HAP-1 (cell line): ENCODE results near the gene FBLN2.

Source experiments
- DNase-seq, 2 experiments: peaks; one replicate each; pipeline ENCODE4 v3.0.0-alpha.2; 2016 to 2020; ENCODE audit warnings: low spot score in 2 of 2
- H3K27me3 ChIP-seq: fragments of 250-450 bp; sonication (Bioruptor Pico); 2 replicates; pipeline ENCODE4 v1.5.1; 2020; ENCODE audit warnings: low read depth, mild to moderate bottlenecking, moderate library complexity
- H3K36me3 ChIP-seq: fragments of 250-450 bp; sonication (Bioruptor Pico); replicated peaks from 2 replicates; pipeline ENCODE4 v1.5.1; 2020; ENCODE audit warnings: mild to moderate bottlenecking
- H3K4me1 ChIP-seq: fragments of 250-450 bp; sonication (Bioruptor Pico); 2 replicates; pipeline ENCODE4 v1.5.1; 2020; ENCODE audit warnings: mild to moderate bottlenecking
- H3K4me3 ChIP-seq: fragments of 250-450 bp; sonication (Bioruptor Pico); 2 replicates; pipeline ENCODE4 v1.5.1; 2020; ENCODE audit warnings: mild to moderate bottlenecking, moderate library complexity
- H3K9me3 ChIP-seq: fragments of 250-450 bp; sonication (Bioruptor Pico); 2 replicates; pipeline ENCODE4 v1.5.1; 2020; ENCODE audit warnings: mild to moderate bottlenecking, moderate library complexity
- in situ Hi-C: fragments of 300-500 bp; cut with MboI; formaldehyde crosslinking; loops from 3 replicates; pipeline ENCODE4 v1.14.3; 2020; ENCODE audit warnings: low sequenced_read_pairs, inconsistent platforms, mixed read lengths

The FBLN2 gene

DNA sequence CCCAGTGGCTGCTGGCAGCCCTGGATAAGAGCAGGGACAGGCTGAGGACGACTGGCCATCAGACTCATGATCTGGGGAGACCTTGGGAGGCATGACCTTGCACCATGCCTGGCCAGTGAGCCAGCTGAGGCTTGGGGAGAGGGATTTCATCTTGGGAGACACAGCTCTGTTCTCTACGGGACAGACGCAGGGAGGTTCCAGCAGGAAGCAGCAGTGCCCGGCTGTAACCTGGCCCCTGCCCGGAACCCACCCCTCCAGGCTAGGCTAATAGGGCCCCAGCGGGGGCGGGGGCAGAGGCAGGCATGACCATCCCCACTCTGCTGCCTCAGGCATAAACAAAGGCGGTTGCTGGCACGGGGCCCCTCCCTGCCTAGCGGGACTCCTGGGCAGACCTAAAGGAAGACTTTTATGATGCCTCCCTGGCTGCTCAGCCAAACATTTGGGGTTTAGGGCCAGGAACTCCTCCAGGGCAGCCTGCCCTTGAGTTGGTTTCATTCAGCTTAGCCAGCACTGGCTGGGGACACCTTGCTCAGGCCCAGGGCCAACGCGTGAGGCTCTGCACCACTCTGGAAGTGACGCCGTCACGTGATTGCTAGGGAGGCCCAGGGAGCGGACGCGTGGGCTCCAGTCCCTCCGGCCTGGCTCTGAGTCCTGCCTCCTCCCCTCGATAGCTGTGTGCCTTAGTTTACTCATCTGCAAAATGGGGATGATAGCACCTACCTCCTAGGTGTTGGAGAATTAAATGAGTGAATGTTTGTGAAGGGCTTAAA, 41.2 kb upstream of the FBLN2 start:
- Histone ChIP-seq H3K27me3 (no peaks in the 10 kb centered on the region), H3K4me1 (no peaks in the 10 kb centered on the region), H3K36me3 (no peaks in the 10 kb centered on the region), H3K4me3 (no peak overlapping the region), H3K9me3 (no peaks in the 10 kb centered on the region)
- in situ Hi-C loops, result no loop called here
- peak in 1 of 2 experiments; percentile 37 for DNase-seq

GRCh38 chr3:13508496-13508895, 40.4 kb upstream of the FBLN2 start:
- DNase-seq, result no peak
- Histone ChIP-seq H3K36me3 (no peaks in the 10 kb centered on the region), H3K9me3 (no peaks in the 10 kb centered on the region), H3K4me3 (no peak overlapping the region), H3K4me1 (0 out of 2 replicates have a peak, but pooled peaks cover 3% of the 10 kb centered on the region), H3K27me3 (no peaks in the 10 kb centered on the region)
- in situ Hi-C loops, result no loop called here

DNA sequence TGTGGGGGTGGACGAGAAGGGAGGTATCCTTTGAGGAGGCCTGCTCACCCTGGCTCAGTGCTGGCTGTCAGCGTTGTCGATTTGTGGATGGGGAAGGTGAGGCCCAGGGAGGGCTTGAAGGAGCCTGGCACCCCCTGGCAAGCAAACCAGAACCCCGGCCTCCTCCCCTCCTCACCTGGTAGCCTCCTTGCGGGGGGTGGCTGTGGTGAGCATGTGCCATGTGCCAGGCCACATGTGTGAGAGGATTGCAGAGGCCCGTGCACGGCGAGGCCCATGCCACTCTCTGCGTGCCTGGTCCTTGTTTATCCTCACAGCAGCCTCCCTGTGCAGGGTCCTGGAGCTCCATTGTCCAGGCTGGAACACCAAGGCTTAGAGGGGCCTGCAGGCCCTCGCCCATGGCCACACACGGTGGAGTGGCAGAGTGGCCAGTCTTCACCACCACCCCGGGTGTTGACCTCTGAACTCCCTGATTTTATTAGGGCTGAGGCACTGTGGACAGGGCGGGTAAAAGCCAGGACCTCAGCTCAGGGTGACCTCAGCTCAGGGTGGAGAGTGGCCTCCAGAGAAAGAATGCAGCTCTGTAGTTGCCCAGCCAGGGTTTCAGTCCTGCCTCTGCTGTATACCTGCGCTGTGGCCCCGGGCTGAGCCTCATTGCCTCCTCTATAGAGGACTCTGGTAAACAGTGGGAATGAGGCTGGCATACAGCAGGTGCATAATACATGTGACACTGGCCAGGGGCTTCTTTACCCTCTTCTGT, 39.7 kb upstream of the FBLN2 start:
- H3K4me1 ChIP-seq, result 0 out of 2 replicates have a peak, but pooled peaks cover 3% of the 10 kb centered on the region
- in situ Hi-C loops, result no loop called here
- no peaks in the 10 kb centered on the region for H3K36me3 ChIP-seq
- peaks cover 3% of the 10 kb centered on the region; the same call in 1 of the 2 replicates for H3K27me3 ChIP-seq
- DNase-seq, result no peak
- no peak overlapping the region for H3K4me3 ChIP-seq
- no peaks in the 10 kb centered on the region for H3K9me3 ChIP-seq

DNA sequence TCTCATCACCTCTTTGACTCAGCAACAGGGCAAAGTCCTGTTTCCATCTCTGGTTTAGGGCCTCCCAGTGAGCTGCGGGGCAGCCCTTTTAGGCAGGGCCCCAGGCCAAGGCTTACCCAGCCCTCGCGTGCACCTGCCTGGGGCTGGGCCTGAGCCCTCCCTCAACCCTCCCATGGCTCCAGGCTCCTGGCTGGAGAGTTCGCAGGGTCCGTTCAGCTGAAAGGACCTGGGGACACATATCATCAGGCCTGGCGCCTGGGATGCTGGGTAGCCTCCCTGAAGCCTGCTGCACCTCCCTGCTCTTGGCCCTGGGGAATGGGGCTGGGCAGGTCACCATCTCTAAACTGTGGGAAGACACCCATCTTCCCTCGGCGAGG, 39.1 kb upstream of the FBLN2 start:
- 0 out of 2 replicates have a peak, but pooled peaks cover 3% of the 10 kb centered on the region for H3K4me1 ChIP-seq
- H3K27me3 ChIP-seq, result peaks cover 5% of the 10 kb centered on the region; the same call in 1 of the 2 replicates
- in situ Hi-C loops, result no loop called here

DNA sequence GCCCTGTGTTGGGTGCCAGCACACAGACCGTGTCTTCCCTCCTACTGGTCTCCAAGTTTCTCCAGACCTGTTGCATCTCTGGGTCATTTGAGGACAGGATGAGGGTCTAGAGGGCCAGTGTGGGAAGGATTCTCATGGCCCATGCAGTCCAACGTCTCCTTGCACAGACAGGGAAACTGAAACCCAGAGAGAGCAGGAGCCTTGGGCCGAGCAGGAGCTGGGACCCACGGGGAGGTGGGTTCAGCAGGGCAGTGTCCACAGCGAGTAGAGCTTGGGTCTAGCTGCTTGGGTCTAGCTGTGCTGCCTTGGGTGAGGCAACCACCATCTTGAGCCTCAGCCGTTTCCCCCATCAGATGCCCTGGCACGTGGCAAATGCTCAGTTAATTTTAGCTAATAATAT, 36.5 kb upstream of the FBLN2 start:
- H3K36me3 ChIP-seq, result no peaks in the 10 kb centered on the region
- in situ Hi-C loops, result no loop called here
- no peak overlapping the region for H3K4me3 ChIP-seq
- peaks cover 8% of the 10 kb centered on the region; the same call in 1 of the 2 replicates for H3K27me3 ChIP-seq
- H3K9me3 ChIP-seq, result no peaks in the 10 kb centered on the region
- DNase-seq, result no peak
- 0 out of 2 replicates have a peak, but pooled peaks cover 3% of the 10 kb centered on the region for H3K4me1 ChIP-seq

More for the DNA sequence above, 39.1 kb upstream of the FBLN2 start:
- no peak for DNase-seq
- no peaks in the 10 kb centered on the region for H3K9me3 ChIP-seq
- H3K36me3 ChIP-seq, result no peaks in the 10 kb centered on the region
- H3K4me3 ChIP-seq, result no peak overlapping the region

- no peaks in the 10 kb centered on the region for H3K36me3 ChIP-seq
- in situ Hi-C loops, result no loop called here
- 0 out of 2 replicates have a peak, but pooled peaks cover 3% of the 10 kb centered on the region for H3K4me1 ChIP-seq
- DNase-seq, result no peak
- H3K27me3 ChIP-seq, result peaks cover 8% of the 10 kb centered on the region; the same call in 1 of the 2 replicates
- H3K4me3 ChIP-seq, result no peak overlapping the region
- no peaks in the 10 kb centered on the region for H3K9me3 ChIP-seq
Measured at GRCh38 chr3:13513051-13513912, 35.6 kb upstream of the FBLN2 start.

DNA sequence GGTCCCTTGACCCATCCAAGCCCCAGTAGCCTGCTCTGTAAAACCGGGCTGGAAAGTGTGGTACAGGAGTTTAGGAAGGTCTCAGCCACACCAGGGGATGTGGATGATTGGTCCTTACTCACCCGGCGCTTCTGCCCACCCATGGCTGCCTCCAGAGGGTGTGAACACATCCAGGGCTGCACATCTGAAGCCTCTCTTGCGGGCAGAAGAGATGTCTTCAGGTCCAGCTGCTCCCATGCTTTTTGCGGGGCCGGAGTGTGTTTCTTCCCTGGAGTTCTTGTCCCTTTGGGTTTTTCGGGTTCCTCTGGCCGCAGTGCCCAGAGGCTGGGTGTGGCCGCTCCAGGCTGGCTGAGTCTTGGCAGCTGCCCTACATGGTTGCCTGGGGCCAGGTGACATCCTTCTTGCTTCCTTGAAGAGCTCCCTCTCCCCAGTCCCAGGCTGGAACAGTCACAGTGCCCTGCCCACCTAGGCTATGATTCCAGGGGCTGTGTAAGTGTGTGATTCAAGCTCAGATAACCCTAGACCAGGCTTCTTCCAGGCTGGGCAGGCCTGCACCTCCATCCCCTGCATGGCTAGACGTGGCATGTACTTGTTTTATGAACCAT, 34.9 kb upstream of the FBLN2 start:
- no peak for DNase-seq
- H3K4me3 ChIP-seq, result no peak overlapping the region
- no peaks in the 10 kb centered on the region for H3K36me3 ChIP-seq
- H3K9me3 ChIP-seq, result no peaks in the 10 kb centered on the region
- peaks cover 8% of the 10 kb centered on the region; the same call in 1 of the 2 replicates for H3K27me3 ChIP-seq
- in situ Hi-C loops, result no loop called here
- 0 out of 2 replicates have a peak, but pooled peaks cover 3% of the 10 kb centered on the region for H3K4me1 ChIP-seq

DNA sequence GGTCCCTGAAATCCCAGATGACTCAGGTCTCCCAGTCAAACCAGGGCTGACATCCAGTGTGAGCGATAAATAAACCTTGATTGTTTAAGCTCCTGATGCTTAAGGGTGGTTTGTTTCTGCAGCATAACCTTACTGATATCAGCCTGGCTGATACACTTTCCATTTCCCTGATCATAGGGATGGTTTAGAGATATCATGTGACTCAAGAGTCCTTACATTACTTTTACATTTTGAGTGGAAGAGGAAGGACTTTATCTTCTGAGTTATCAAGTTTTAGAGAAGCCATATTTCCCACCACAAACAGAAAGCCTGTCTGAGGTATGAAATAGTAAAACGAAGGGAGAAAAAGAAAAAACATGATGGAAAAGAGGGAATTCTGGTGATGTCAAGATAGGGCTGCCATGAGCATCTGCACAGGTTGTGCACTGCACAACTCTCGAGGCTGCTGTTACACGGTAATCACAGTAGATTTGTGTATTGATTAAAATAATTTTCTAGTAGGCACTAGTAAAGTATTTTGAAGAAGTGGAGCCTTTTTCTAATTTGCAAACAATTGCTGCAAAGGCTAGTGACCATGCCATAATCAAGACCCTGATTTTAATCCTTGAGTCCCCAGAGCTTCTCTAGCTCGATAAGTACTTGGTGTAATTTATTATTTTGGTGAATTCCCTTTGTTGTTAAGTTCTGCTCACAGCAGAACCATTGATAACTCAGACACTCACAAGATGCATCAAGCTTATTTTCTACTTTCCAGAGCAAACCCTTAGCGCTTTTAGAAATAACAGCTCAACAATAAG, 34.1 kb upstream of the FBLN2 start:
- Histone ChIP-seq H3K27me3 (peaks cover 8% of the 10 kb centered on the region; the same call in 1 of the 2 replicates), H3K4me3 (no peak overlapping the region), H3K9me3 (no peaks in the 10 kb centered on the region), H3K4me1 (0 out of 2 replicates have a peak, but pooled peaks cover 3% of the 10 kb centered on the region), H3K36me3 (no peaks in the 10 kb centered on the region)
- DNase-seq, result no peak
- in situ Hi-C loops, result no loop called here

DNA sequence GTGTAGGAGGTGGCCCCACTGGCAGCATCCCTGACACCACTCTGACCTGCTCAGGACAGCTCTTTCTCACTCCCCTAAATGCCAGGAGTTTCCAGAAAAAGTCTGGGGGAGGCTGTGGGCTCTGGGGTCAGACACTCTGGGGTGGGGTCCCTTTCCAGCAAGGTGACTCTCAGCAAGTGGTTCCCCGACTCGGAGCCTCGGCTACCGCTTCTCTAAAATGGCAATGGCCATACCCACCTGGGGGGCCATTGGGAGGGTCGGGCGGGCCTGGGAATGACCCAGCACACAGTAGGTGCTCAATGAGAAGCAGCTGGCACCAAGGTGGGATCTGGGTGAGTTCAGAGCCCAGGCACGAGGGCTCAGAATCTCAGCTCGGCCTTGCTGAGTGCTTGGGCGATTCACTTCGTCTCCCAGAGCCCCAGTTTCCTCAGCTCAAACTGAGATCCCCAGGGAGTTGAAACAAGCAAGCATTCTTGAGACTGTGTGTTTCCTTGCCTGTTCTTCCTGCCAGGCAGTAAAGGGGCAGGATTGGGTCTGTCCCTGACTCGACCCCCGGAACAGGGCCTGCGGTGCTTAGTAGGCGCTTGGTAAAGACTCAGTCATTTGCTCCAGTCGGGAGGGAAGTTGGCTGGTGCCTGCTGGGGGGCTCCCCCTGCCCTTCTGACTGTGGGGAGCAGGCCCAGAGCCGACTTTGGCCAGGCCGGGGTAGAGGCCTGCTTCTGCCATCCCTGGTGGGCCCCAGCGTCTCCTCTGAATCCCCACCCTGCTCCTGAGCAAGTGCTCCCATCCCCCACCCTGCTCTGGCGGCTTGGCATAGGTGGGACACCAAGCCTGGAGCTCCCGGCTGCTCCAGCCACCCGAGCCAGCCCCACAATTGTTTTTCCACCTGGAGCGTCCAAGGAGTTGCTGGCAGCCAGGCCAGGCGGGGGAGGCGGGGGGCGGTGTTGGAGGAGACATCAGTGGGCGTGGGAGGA, 32.9 kb upstream of the FBLN2 start:
- Histone ChIP-seq H3K4me1 (0 out of 2 replicates have a peak, but pooled peaks cover 3% of the 10 kb centered on the region), H3K36me3 (no peaks in the 10 kb centered on the region), H3K9me3 (no peaks in the 10 kb centered on the region), H3K27me3 (peaks cover 8% of the 10 kb centered on the region; the same call in 1 of the 2 replicates), H3K4me3 (no peak overlapping the region)
- DNase-seq, result no peak
- in situ Hi-C loops, result no loop called here

DNA sequence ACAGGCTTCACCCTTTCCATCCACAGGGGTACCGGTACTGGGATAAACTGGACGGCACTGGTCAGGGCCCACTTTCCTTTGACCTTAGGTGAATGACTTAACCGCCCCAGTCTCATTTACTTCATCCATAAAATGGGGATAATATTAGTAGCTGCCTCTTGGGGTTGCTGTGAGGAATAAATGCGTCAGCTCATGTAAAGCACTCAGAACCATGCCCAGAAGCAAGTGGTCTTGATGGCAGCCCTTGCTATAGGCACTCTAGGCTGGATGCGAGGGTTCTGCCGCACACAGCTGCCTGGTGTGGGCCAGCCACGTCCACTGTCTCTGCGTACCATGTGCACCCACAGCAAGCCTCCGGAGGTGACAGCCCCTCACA, 32.2 kb upstream of the FBLN2 start:
- Histone ChIP-seq H3K9me3 (no peaks in the 10 kb centered on the region), H3K4me1 (0 out of 2 replicates have a peak, but pooled peaks cover 3% of the 10 kb centered on the region), H3K4me3 (no peak overlapping the region), H3K27me3 (peaks cover 8% of the 10 kb centered on the region; the same call in 1 of the 2 replicates), H3K36me3 (no peaks in the 10 kb centered on the region)
- DNase-seq, result no peak
- in situ Hi-C loops, result no loop called here

DNA sequence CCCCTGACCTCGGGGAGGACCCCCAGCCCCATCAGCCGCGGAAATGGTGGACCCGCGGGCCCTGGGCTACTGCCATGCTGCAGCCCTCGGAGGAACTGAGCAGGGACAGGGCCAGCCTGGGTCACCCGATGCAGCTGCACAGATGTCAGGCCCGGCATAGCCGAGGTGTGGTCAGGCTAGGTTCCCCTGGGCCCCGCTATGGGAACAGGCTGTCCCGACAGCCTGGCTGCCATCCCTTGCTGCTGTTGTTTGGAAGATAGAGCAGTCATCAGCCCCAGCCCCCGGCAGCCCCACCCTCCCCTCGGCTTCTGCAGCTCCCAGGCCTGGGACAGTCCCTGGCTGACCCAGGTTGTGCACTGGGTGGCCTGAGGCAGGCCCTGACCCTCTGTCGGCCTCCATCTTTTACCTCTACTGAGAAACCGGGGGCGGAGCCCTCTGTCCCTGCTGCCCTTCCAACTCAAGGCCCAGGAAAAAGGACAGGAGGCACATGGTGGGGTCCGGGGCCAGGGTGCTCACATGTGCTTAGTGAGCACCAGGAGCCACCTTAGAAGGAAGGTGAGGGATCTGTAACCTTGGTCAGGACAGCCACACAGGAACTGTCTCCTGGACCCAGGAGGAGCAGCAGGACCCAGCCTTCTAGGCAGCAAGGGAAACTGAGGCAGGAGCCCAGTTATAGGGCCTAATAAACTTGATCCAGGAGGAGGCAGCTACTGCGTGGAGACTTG, 31.5 kb upstream of the FBLN2 start:
- Histone ChIP-seq H3K4me3 (no peak overlapping the region), H3K9me3 (no peaks in the 10 kb centered on the region), H3K4me1 (0 out of 2 replicates have a peak, but pooled peaks cover 3% of the 10 kb centered on the region), H3K27me3 (peaks cover 8% of the 10 kb centered on the region; the same call in 1 of the 2 replicates), H3K36me3 (no peaks in the 10 kb centered on the region)
- in situ Hi-C loops, result no loop called here
- no peak for DNase-seq
